K562 (cell line): Measurements from ENCODE around the gene DNAJB2.

Experiments
- POLR2A ChIP-seq: fragments of 450-650 bp; conservative IDR thresholded peaks from 2 replicates; pipeline ENCODE4 v1.6.1; 2016
- TARDBP ChIP-seq: fragments of 450-650 bp; IDR thresholded peaks from 2 replicates; pipeline ENCODE4 v1.6.1; 2016
- ZNF174 ChIP-seq: fragments of 250-450 bp; sonication (Bioruptor Pico); IDR thresholded peaks from 2 replicates; pipeline ENCODE4 v1.4.0; 2020; ENCODE audit warnings: mild to moderate bottlenecking
- ZNF785 ChIP-seq: fragments of 250-450 bp; sonication (Bioruptor Pico); IDR thresholded peaks from 2 replicates; pipeline ENCODE4 v1.4.0; 2020; ENCODE audit warnings: mild to moderate bottlenecking
- TF ChIP-seq, protein P1 (sequence below): sonication (generic); formaldehyde crosslinking; IDR thresholded peaks from 2 replicates; pipeline ENCODE4 v1.8.1; 2023; ENCODE audit warnings: missing genetic modification reagents, mild to moderate bottlenecking, borderline replicate concordance

DNA sequence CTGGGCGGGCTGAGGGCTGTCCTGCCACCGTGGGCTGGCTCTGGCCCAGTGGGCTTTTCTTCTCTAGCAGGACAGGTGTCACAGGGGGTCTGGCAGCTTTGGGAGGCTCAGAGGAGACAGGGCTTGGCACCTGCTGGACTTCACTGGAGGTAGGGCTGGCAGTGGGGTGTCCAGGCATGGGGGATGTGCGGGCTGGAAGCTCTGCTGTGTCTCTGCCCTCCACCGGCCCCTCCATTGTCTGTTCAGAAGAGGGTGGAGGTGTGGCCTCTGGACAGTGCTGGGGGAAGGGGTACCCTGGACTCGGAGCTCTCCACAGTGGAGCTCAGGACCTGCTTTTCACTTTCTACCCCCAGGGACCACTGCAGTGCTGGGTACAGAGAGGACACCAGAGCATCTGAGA is 20.9 kb downstream of the DNAJB2 start:
- no peak for TF ChIP-seq ZNF785
- no peak for TF ChIP-seq ZNF174 (CRISPR knock-in tag)
- no peak for TF ChIP-seq POLR2A
- TF ChIP-seq TARDBP, result no peak
- TF ChIP-seq, protein P1, sequence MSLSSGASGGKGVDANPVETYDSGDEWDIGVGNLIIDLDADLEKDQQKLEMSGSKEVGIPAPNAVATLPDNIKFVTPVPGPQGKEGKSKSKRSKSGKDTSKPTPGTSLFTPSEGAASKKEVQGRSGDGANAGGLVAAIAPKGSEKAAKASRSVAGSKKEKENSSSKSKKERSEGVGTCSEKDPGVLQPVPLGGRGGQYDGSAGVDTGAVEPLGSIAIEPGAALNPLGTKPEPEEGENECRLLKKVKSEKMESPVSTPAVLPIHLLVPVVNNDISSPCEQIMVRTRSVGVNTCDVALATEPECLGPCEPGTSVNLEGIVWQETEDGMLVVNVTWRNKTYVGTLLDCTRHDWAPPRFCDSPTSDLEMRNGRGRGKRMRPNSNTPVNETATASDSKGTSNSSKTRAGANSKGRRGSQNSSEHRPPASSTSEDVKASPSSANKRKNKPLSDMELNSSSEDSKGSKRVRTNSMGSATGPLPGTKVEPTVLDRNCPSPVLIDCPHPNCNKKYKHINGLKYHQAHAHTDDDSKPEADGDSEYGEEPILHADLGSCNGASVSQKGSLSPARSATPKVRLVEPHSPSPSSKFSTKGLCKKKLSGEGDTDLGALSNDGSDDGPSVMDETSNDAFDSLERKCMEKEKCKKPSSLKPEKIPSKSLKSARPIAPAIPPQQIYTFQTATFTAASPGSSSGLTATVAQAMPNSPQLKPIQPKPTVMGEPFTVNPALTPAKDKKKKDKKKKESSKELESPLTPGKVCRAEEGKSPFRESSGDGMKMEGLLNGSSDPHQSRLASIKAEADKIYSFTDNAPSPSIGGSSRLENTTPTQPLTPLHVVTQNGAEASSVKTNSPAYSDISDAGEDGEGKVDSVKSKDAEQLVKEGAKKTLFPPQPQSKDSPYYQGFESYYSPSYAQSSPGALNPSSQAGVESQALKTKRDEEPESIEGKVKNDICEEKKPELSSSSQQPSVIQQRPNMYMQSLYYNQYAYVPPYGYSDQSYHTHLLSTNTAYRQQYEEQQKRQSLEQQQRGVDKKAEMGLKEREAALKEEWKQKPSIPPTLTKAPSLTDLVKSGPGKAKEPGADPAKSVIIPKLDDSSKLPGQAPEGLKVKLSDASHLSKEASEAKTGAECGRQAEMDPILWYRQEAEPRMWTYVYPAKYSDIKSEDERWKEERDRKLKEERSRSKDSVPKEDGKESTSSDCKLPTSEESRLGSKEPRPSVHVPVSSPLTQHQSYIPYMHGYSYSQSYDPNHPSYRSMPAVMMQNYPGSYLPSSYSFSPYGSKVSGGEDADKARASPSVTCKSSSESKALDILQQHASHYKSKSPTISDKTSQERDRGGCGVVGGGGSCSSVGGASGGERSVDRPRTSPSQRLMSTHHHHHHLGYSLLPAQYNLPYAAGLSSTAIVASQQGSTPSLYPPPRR (CRISPR knock-in tag), result no peak
